Heart left ventricle (tissue), 13 donors: ENCODE results near the gene MKX.

Experiments used
- POLR2A ChIP-seq, 2 donors: fragments of 450-650 bp; IDR thresholded peaks; one replicate each; pipeline ENCODE4 v1.6.1; 2017; ENCODE audit warnings: antibody characterized with exemption in 2 of 2, mild to moderate bottlenecking in 2 of 2, moderate library complexity in 2 of 2
- TF ChIP-seq, protein P1 (sequence below), 12 donors: fragments of 200-600 bp; sonication (generic) in 4 of 12; IDR thresholded peaks; one replicate each; pipeline versions ENCODE4 v1.5.0 to v1.8.0; 2018 to 2022; ENCODE audit warnings: antibody characterized with exemption in 12 of 12, mild to moderate bottlenecking in 5 of 12
- donor health status: ischemic (EF 13 %, LVEDD 7.1; RV severe dilation, severe dysfunction).
- donor health status: DM: no; HTN: yes; CAD: no.
- donor health status: DM: no; HTN: no; CAD: no.
- donor health status: ischemic (EF 25% LVEDD 6.9; RV normal size, moderate dysfunction).
- donor health status: ischemic (EF 25% LVEDD 5.7; RV mildly dilated, moderate dysfunction).
- donor health status: ischemic (EF 35%, LVEDD 5.7; RV mildly dilated, moderate dysfunction).
- donor health status: nonischemic (EF 11% LVEDD 7.7; RV severe dilation, severe dysfunction).
- donor health status: DM: yes; HTN: yes; CAD: no.
- donor health status: PGD.
- donor health status: ischemic (EF 29% LVEDD 5.4; RV normal size, mild dysfunction).
- donor health status: nonischemic (EF 23%, LVEDD 6.1; RV moderate dilation, normal function).

DNA sequence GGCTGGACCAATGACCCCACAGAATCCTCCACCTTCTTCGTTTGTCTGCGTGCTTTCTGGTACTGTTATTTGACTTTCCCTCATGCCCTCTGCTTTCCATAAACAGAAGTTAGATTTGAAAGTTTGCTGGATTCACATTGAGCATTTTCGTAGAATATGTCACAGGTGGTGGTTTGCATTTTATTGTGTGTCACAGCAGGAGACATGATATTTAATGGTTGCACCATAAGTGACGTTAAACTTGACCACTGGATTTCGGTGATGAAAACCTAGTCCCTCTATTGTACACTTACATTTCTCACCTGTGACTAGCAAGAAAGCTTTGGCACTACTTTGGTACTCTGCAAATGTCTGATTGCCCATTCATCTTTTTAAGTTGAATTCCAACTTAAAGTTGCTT, 15.2 kb upstream of the MKX start:
- TF ChIP-seq, protein P1, sequence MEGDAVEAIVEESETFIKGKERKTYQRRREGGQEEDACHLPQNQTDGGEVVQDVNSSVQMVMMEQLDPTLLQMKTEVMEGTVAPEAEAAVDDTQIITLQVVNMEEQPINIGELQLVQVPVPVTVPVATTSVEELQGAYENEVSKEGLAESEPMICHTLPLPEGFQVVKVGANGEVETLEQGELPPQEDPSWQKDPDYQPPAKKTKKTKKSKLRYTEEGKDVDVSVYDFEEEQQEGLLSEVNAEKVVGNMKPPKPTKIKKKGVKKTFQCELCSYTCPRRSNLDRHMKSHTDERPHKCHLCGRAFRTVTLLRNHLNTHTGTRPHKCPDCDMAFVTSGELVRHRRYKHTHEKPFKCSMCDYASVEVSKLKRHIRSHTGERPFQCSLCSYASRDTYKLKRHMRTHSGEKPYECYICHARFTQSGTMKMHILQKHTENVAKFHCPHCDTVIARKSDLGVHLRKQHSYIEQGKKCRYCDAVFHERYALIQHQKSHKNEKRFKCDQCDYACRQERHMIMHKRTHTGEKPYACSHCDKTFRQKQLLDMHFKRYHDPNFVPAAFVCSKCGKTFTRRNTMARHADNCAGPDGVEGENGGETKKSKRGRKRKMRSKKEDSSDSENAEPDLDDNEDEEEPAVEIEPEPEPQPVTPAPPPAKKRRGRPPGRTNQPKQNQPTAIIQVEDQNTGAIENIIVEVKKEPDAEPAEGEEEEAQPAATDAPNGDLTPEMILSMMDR (IDR thresholded peaks at IDR 0.05) = no peak
- no peak for TF ChIP-seq POLR2A (IDR thresholded peaks at IDR 0.05)
